H1 (cell line): ENCODE results near the gene CDK15. TPM values are rescaled to one million over a fixed set of nuclear protein-coding genes. Genes with fewer than 3 reads are reported as not detected.

Experiments
- CTCF ChIA-PET: fragments of 300-600 bp; sonication (Branson Sonifier 250); formaldehyde crosslinking; loops from one replicate; lab custom pipeline; 2021; ENCODE audit not compliant: partially characterized antibody; lab: Charles Lee
- POLR2A ChIA-PET: fragments of 300-600 bp; sonication (Branson Sonifier 250); formaldehyde crosslinking; loops from one replicate; lab custom pipeline; 2021; ENCODE audit warnings: inconsistent platforms; ENCODE audit not compliant: partially characterized antibody; lab: Charles Lee
- DNase-seq, 2 experiments: peaks; one replicate each; pipeline versions ENCODE4 v3.0.0 to v3.0.0-alpha.2; 2010 to 2022; ENCODE audit warnings: low spot score in 2 of 2, low read depth in 1 of 2, mixed read lengths in 1 of 2
- FAIRE-seq: peaks from 2 replicates; lab custom pipeline; 2011; peaks lifted over from hg19 to GRCh38; lab: Jason Lieb, UNC
- H2AFZ ChIP-seq: 2 replicates; pipeline ENCODE4 v1.8.1; 2012; ENCODE audit warnings: low read length, inconsistent platforms
- H2AK5ac ChIP-seq: 2 replicates; pipeline ENCODE4 v1.6.1; 2013; ENCODE audit warnings: low read depth, low read length
- H2BK120ac ChIP-seq: replicated peaks from 2 replicates; pipeline ENCODE3; 2013; ENCODE audit warnings: low read depth, low read length, inconsistent platforms
- H2BK12ac ChIP-seq: 2 replicates; pipeline ENCODE4 v1.6.1; 2013; ENCODE audit warnings: low read depth, low read length
- H2BK15ac ChIP-seq: 2 replicates; pipeline ENCODE4 v1.6.1; 2013; ENCODE audit warnings: low read length
- H2BK20ac ChIP-seq: 2 replicates; pipeline ENCODE4 v1.6.1; 2013; ENCODE audit warnings: low read length
- H2BK5ac ChIP-seq: 2 replicates; pipeline ENCODE4 v1.6.1; 2013; ENCODE audit warnings: low read depth, low read length
- H3K14ac ChIP-seq: 2 replicates; pipeline ENCODE4 v1.6.1; 2013; ENCODE audit warnings: inconsistent platforms; ENCODE audit not compliant: insufficient read length
- H3K18ac ChIP-seq: 2 replicates; pipeline ENCODE4 v1.6.1; 2013; ENCODE audit warnings: low read length; ENCODE audit errors: extremely low read depth
- H3K23ac ChIP-seq: 2 replicates; pipeline ENCODE4 v1.6.1; 2013; ENCODE audit warnings: inconsistent platforms; ENCODE audit not compliant: insufficient read length
- H3K23me2 ChIP-seq: 2 replicates; pipeline ENCODE4 v1.6.1; 2013; ENCODE audit warnings: low read depth, low read length
- H3K27ac ChIP-seq: 2 replicates; pipeline ENCODE4 v1.6.1; 2011; ENCODE audit warnings: low read depth, low read length, inconsistent platforms
- H3K27me3 ChIP-seq, 4 experiments: replicated peaks in 1 of 4; 1 replicate in 1 of 4; 2 replicates in 3 of 4; pipeline versions ENCODE4 v1.6.1 to v1.8.1; 2011 to 2013; ENCODE audit warnings: low read length in 3 of 4, mild to moderate bottlenecking in 3 of 4, inconsistent platforms in 2 of 4, mixed read lengths in 2 of 4, moderate library complexity in 1 of 4; ENCODE audit not compliant: control insufficient read depth in 3 of 4, insufficient read depth in 3 of 4; ENCODE audit errors: extremely low read depth in 1 of 4
- H3K36me3 ChIP-seq, 4 experiments: 2 replicates each; pipeline versions ENCODE4 v1.6.1 to v1.8.1; 2011 to 2013; ENCODE audit warnings: mild to moderate bottlenecking in 4 of 4, low read length in 3 of 4, moderate library complexity in 2 of 4, control low read depth in 1 of 4, inconsistent platforms in 1 of 4; ENCODE audit not compliant: insufficient read depth in 4 of 4, control insufficient read depth in 2 of 4
- H3K4ac ChIP-seq: replicated peaks from 2 replicates; pipeline ENCODE3; 2013; ENCODE audit warnings: low read length, low read depth, mixed read lengths, inconsistent platforms; ENCODE audit not compliant: insufficient read length
- H3K4me1 ChIP-seq, 4 experiments: replicated peaks in 1 of 4; 1 replicate in 1 of 4; 2 replicates in 3 of 4; pipeline versions ENCODE4 v1.6.1 to v1.8.1; 2011 to 2013; ENCODE audit warnings: low read length in 3 of 4, inconsistent platforms in 2 of 4, mixed read lengths in 1 of 4; ENCODE audit not compliant: insufficient read depth in 4 of 4, control insufficient read depth in 3 of 4
- H3K4me2 ChIP-seq, 2 experiments: 2 replicates each; pipeline versions ENCODE4 v1.6.1 to v1.8.1; 2011 to 2013; ENCODE audit warnings: low read depth in 2 of 2, low read length in 2 of 2, control low read depth in 1 of 2, inconsistent platforms in 1 of 2, mild to moderate bottlenecking in 1 of 2; ENCODE audit not compliant: insufficient read depth in 1 of 2
- H3K4me3 ChIP-seq, 4 experiments: fragments of 200-600, 300-600 bp in 1 of 4; sonication (generic), shearing (Covaris generic), sonication (Bioruptor Twin) in 1 of 4; 2 replicates each; pipeline versions ENCODE4 v1.5.1 to v1.8.1; 2011 to 2016; ENCODE audit warnings: low read length in 4 of 4, low read depth in 3 of 4, control low read depth in 2 of 4, inconsistent platforms in 2 of 4, mild to moderate bottlenecking in 2 of 4, mixed read lengths in 1 of 4, moderate library complexity in 1 of 4; ENCODE audit not compliant: insufficient read depth in 2 of 4; ENCODE audit errors: extremely low read depth in 1 of 4
- H3K56ac ChIP-seq: replicated peaks from 2 replicates; pipeline ENCODE3; 2013; ENCODE audit warnings: low read depth, mild to moderate bottlenecking, mixed read lengths, low read length, inconsistent platforms; ENCODE audit not compliant: insufficient read length
- H3K79me1 ChIP-seq: 2 replicates; pipeline ENCODE4 v1.6.1; 2013; ENCODE audit warnings: low read depth, low read length, control low read depth
- H3K79me2 ChIP-seq, 2 experiments: 2 replicates each; pipeline versions ENCODE4 v1.6.1 to v1.8.1; 2012 to 2013; ENCODE audit warnings: low read length in 2 of 2, mild to moderate bottlenecking in 2 of 2, inconsistent platforms in 1 of 2; ENCODE audit not compliant: insufficient read depth in 2 of 2, control insufficient read depth in 1 of 2
- H3K9ac ChIP-seq, 4 experiments: replicated peaks in 1 of 4; 1 replicate in 1 of 4; 2 replicates in 3 of 4; pipeline versions ENCODE4 v1.6.1 to v1.8.1; 2011 to 2013; ENCODE audit warnings: low read depth in 3 of 4, low read length in 3 of 4, control low read depth in 2 of 4, mild to moderate bottlenecking in 2 of 4, moderate library complexity in 2 of 4, inconsistent platforms in 1 of 4; ENCODE audit errors: extremely low read depth in 1 of 4
- H3K9me3 ChIP-seq, 2 experiments: 2 replicates each; pipeline versions ENCODE4 v1.6.1 to v1.8.1; 2012 to 2013; ENCODE audit warnings: mild to moderate bottlenecking in 2 of 2, moderate library complexity in 2 of 2, control low read depth in 1 of 2, inconsistent platforms in 1 of 2, low read depth in 1 of 2, low read length in 1 of 2, mixed read lengths in 1 of 2; ENCODE audit not compliant: insufficient read depth in 2 of 2
- H4K20me1 ChIP-seq, 2 experiments: replicated peaks in 1 of 2; 2 replicates each; pipeline versions ENCODE3 to v1.8.1; 2011 to 2013; ENCODE audit warnings: inconsistent platforms in 2 of 2, low read length in 2 of 2, mild to moderate bottlenecking in 1 of 2; ENCODE audit not compliant: insufficient read depth in 2 of 2, control insufficient read depth in 1 of 2
- H4K5ac ChIP-seq: 2 replicates; pipeline ENCODE4 v1.6.1; 2013; ENCODE audit warnings: low read length, low read depth, mixed read lengths, inconsistent platforms; ENCODE audit not compliant: insufficient read length
- H4K8ac ChIP-seq: 2 replicates; pipeline ENCODE4 v1.8.0; 2013; ENCODE audit warnings: mild to moderate bottlenecking, moderate library complexity, low read length, inconsistent platforms; ENCODE audit not compliant: insufficient read depth; ENCODE audit errors: extremely low read depth
- H4K91ac ChIP-seq: replicated peaks from 2 replicates; pipeline ENCODE3; 2013; ENCODE audit warnings: low read length, mixed read lengths, inconsistent platforms; ENCODE audit not compliant: insufficient read length
- EP300 ChIP-seq, 2 experiments: IDR thresholded peaks; 1 replicate in 1 of 2; 2 replicates in 1 of 2; pipeline ENCODE4 v1.6.1; 2011 to 2012; ENCODE audit warnings: low read depth in 2 of 2, low read length in 2 of 2, mild to moderate bottlenecking in 2 of 2, borderline replicate concordance in 1 of 2, inconsistent platforms in 1 of 2, moderate library complexity in 1 of 2
- JUN ChIP-seq: IDR thresholded peaks from 2 replicates; pipeline ENCODE4 v1.6.1; 2011; ENCODE audit warnings: low read depth, mild to moderate bottlenecking, improper control_type of control experiment, low read length
- KDM1A ChIP-seq: fragments of 200-600, 300-600 bp; sonication (generic); IDR thresholded peaks from 2 replicates; pipeline ENCODE4 v1.7.1; 2016; ENCODE audit warnings: mild to moderate bottlenecking, low read length, borderline replicate concordance
- NRF1 ChIP-seq: IDR thresholded peaks from 2 replicates; pipeline ENCODE4 v1.6.1; 2011; ENCODE audit warnings: mild to moderate bottlenecking, low read depth, low read length, improper control_type of control experiment
- POU5F1 ChIP-seq: IDR thresholded peaks from 2 replicates; pipeline ENCODE4 v1.6.1; 2011; ENCODE audit warnings: low read depth, mild to moderate bottlenecking, low read length, moderate library complexity
- RBBP5 ChIP-seq: IDR thresholded peaks from 2 replicates; pipeline ENCODE4 v1.7.1; 2012; ENCODE audit warnings: low read depth, mild to moderate bottlenecking, inconsistent platforms, low read length, moderate library complexity, borderline replicate concordance
- TEAD4 ChIP-seq: IDR thresholded peaks from 2 replicates; pipeline ENCODE4 v1.6.1; 2012; ENCODE audit warnings: low read depth, low read length, inconsistent platforms, mixed read lengths
- WGBS, 2 experiments: shearing (Covaris generic) in 1 of 2; methylation state at CpG; one replicate each; pipeline versions ENCODE4 v1.1.6 to v1.1.7; 2013 to 2015; ENCODE audit warnings: low lambda C conversion rate in 2 of 2, mixed read lengths in 2 of 2, inconsistent platforms in 1 of 2, low coverage in 1 of 2, missing lambda C conversion rate in 1 of 2; ENCODE audit not compliant: insufficient replicate concordance in 2 of 2, insufficient coverage in 1 of 2, insufficient read length in 1 of 2; ENCODE audit errors: extremely low coverage in 1 of 2, missing lambda C conversion rate in 1 of 2; 5-methylcytosine and 5-hydroxymethylcytosine counted together
- polyA plus RNA-seq, 7 experiments: library from polyadenylated mRNA; depleted of rRNA in 3 of 7; stranded (reverse) in 5 of 7; unstranded in 2 of 7; fragments of >200 nt in 5 of 7; fragments of 200-250 nt in 2 of 7; gene quantifications; 1 replicate in 5 of 7; 2 replicates in 1 of 7; 4 replicates in 1 of 7; pipeline versions ENCODE4 v1.2.1 to v1.2.3, GENCODE V29; 2011 to 2013; ENCODE audit warnings: missing spikeins in 2 of 7, mixed read lengths in 2 of 7
- total RNA-seq: library from RNA; stranded (reverse); fragmentation: NEBNext Ultra II Directional; extraction: Animal tissue kit (Norgen Biotek cat#: 25700); gene quantifications from 2 replicates; pipeline ENCODE4 v1.2.1, GENCODE V29; 2021

CDK15 gene
- total and polyA plus RNA-seq, 2 of the 8 experiments (the other 6 are each of a cell fraction or from before 2014, with no cell fraction given) = 0.03 TPM; not detected in 1

GRCh38 chr2:201797175-201797840, 9.0 kb upstream of the CDK15 start:
- H3K14ac ChIP-seq = no peak overlapping the region
- H3K4me2 ChIP-seq = no peak overlapping the region
- no peak overlapping the region for H4K8ac ChIP-seq
- FAIRE-seq (no peak), DNase-seq (no peak)
- H3K23me2 ChIP-seq = no peaks in the 10 kb centered on the region
- no peak overlapping the region for H3K27ac ChIP-seq
- no peaks in the 10 kb centered on the region for H3K79me1 ChIP-seq
- POLR2A ChIA-PET = no interaction called here
- no peak overlapping the region for H4K91ac ChIP-seq
- no peaks in the 10 kb centered on the region for H3K36me3 ChIP-seq
- H3K4me1 ChIP-seq = no peaks in the 10 kb centered on the region
- TF ChIP-seq KDM1A (no peak), NRF1 (no peak), TEAD4 (no peak), POU5F1 (no peak), RBBP5 (no peak), JUN (no peak), EP300 (IDR thresholded peaks at IDR 0.05; ENCODE audit: borderline replicate concordance in 1 of 2, low read depth in 2 of 2, low read length in 2 of 2) (no peak)
- no peaks in the 10 kb centered on the region for H4K20me1 ChIP-seq
- no peak overlapping the region for H2BK120ac ChIP-seq
- no peak overlapping the region for H3K18ac ChIP-seq
- H3K79me2 ChIP-seq = no peaks in the 10 kb centered on the region
- no peak overlapping the region for H2BK15ac ChIP-seq
- 70% methylated on average over 5 of the region's 5 CpGs; no CpG with 5 or more reads in 1 of the 2 experiments for WGBS, 2 experiments
- no peak overlapping the region for H3K9ac ChIP-seq
- H2BK12ac ChIP-seq = no peak overlapping the region
- no peak overlapping the region for H4K5ac ChIP-seq
- H3K23ac ChIP-seq = no peak overlapping the region
- H3K56ac ChIP-seq = no peak overlapping the region
- H3K4ac ChIP-seq = no peak overlapping the region
- no peak overlapping the region for H2BK20ac ChIP-seq
- H3K9me3 ChIP-seq = no peaks in the 10 kb centered on the region
- H2AFZ ChIP-seq = no peak overlapping the region
- CTCF ChIA-PET = interaction anchor here (0.9 to 2.0 kb wide), 15 partner anchors 10 to 381 kb away, joined by 3 to 8 read pairs (median 4); partner anchors contain the start of gene KIAA2012
- H3K27me3 ChIP-seq = no peaks in the 10 kb centered on the region
- no peak overlapping the region for H2BK5ac ChIP-seq
- H2AK5ac ChIP-seq = no peak overlapping the region
- H3K4me3 ChIP-seq = no peak overlapping the region
